HepG2 (cell line): ENCODE data around the gene SKI. TPM values are rescaled to one million over a fixed set of nuclear protein-coding genes. Genes with fewer than 3 reads are reported as not detected.

Experiments
- RFXANK ChIP-seq: IDR thresholded peaks from 2 replicates; pipeline ENCODE4 v1.6.1; 2016
- ZBTB40 ChIP-seq, 2 experiments: fragments of 450-650 bp in 1 of 2; sonication (generic) in 1 of 2; formaldehyde crosslinking in 1 of 2; IDR thresholded peaks; 2 replicates each; pipeline versions ENCODE4 v1.6.1 to v1.8.0; 2016 to 2022; ENCODE audit warnings: antibody characterized with exemption in 1 of 2, mild to moderate bottlenecking in 1 of 2, missing genetic modification reagents in 1 of 2
- ZNF749 ChIP-seq: sonication (generic); formaldehyde crosslinking; IDR thresholded peaks from 2 replicates; pipeline ENCODE4 v1.8.0; 2022; ENCODE audit warnings: mild to moderate bottlenecking, missing genetic modification reagents, moderate library complexity, borderline replicate concordance
- polyA plus RNA-seq, 8 experiments: library from polyadenylated mRNA; depleted of rRNA in 3 of 8; stranded (reverse) in 7 of 8; unstranded in 1 of 8; fragments of >200 nt; fragmentation: Illumina TruSeq in 4 of 8; extraction: Trizol in 4 of 8; gene quantifications; 2 replicates each; pipeline versions ENCODE4 v1.2.1 to v1.2.3, GENCODE V29; 2011 to 2016; ENCODE audit warnings: low read depth in 4 of 8, missing spikeins in 1 of 8, mixed read lengths in 1 of 8; ENCODE audit not compliant: insufficient read depth in 1 of 8
- total RNA-seq, 5 experiments: library from RNA; depleted of rRNA; stranded (reverse); fragments of >200 nt; fragmentation: Illumina TruSeq; extraction: Trizol; gene quantifications; 2 replicates each; pipeline ENCODE4 v1.2.3, GENCODE V29; 2016; ENCODE audit warnings: low read depth in 1 of 5
- TF ChIP-seq, protein P1 (sequence below): sonication (generic); formaldehyde crosslinking; IDR thresholded peaks from 2 replicates; pipeline ENCODE4 v1.4.0; 2020; ENCODE audit warnings: low read depth, mild to moderate bottlenecking, missing genetic modification reagents

Gene SKI
- total and polyA plus RNA-seq, 2 of the 13 experiments (the other 11 are each of a cell fraction or from before 2014, with no cell fraction given) = 4.7 to 6.9 TPM

GRCh38 chr1:2226525-2227345 lies 1.4 kb upstream of the SKI start (continued):
- TF ChIP-seq ZNF749 (no peak), ZBTB40 (IDR thresholded peaks at IDR 0.05) (no peak), ZBTB40 (CRISPR knock-in tag; IDR thresholded peaks at IDR 0.05) (0 out of 2 replicates have a peak, but pooled peaks have one; percentile 20), RFXANK (no peak)
- TF ChIP-seq, protein P1, sequence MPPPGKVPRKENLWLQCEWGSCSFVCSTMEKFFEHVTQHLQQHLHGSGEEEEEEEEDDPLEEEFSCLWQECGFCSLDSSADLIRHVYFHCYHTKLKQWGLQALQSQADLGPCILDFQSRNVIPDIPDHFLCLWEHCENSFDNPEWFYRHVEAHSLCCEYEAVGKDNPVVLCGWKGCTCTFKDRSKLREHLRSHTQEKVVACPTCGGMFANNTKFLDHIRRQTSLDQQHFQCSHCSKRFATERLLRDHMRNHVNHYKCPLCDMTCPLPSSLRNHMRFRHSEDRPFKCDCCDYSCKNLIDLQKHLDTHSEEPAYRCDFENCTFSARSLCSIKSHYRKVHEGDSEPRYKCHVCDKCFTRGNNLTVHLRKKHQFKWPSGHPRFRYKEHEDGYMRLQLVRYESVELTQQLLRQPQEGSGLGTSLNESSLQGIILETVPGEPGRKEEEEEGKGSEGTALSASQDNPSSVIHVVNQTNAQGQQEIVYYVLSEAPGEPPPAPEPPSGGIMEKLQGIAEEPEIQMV = no peak
